H1 (cell line): ENCODE measurements around the gene FNIP2.
"Not testable (repeated sequence)": the region's sequence is repeated elsewhere in the genome, so short reads cannot be mapped to it uniquely, and the experiment has no call there.

Experiments used
- ATF2 ChIP-seq: IDR thresholded peaks from 2 replicates; pipeline ENCODE4 v1.6.1; 2012; ENCODE audit warnings: low read length, inconsistent platforms
- CHD1 ChIP-seq: IDR thresholded peaks from 2 replicates; pipeline ENCODE4 v1.6.1; 2012; ENCODE audit warnings: low read depth, low read length, improper control_type of control experiment
- EGR1 ChIP-seq: IDR thresholded peaks from 2 replicates; pipeline ENCODE4 v1.6.1; 2011; ENCODE audit warnings: low read depth, low read length, borderline replicate concordance
- EZH2 ChIP-seq: fragments of 200-600 bp; sonication (generic); IDR thresholded peaks from 2 replicates; pipeline ENCODE4 v1.7.1; 2012; ENCODE audit warnings: low read depth, mild to moderate bottlenecking, moderate library complexity, low read length, inconsistent platforms; ENCODE audit not compliant: severe bottlenecking
- GABPA ChIP-seq: IDR thresholded peaks from 2 replicates; pipeline ENCODE4 v1.6.1; 2011; ENCODE audit warnings: mild to moderate bottlenecking, low read length, moderate library complexity, borderline replicate concordance; ENCODE audit not compliant: insufficient read depth
- HDAC6 ChIP-seq: IDR thresholded peaks from one replicate; pipeline ENCODE4 v1.7.1; 2012; ENCODE audit warnings: low read depth, mild to moderate bottlenecking, inconsistent platforms, low read length, moderate library complexity
- KDM1A ChIP-seq: fragments of 200-600, 300-600 bp; sonication (generic); IDR thresholded peaks from 2 replicates; pipeline ENCODE4 v1.7.1; 2016; ENCODE audit warnings: mild to moderate bottlenecking, low read length, borderline replicate concordance
- POLR2A ChIP-seq, 2 experiments: IDR thresholded peaks; 1 replicate in 1 of 2; 2 replicates in 1 of 2; pipeline ENCODE4 v1.6.1; 2011; ENCODE audit warnings: low read depth in 2 of 2, low read length in 2 of 2, mild to moderate bottlenecking in 2 of 2; ENCODE audit errors: control extremely low read depth in 1 of 2
- POLR2AphosphoS5 ChIP-seq: IDR thresholded peaks from 2 replicates; pipeline ENCODE4 v1.6.1; 2011; ENCODE audit warnings: low read depth, low read length
- RAD21 ChIP-seq, 2 experiments: IDR thresholded peaks in 1 of 2; conservative IDR thresholded peaks in 1 of 2; 2 replicates each; pipeline ENCODE4 v1.6.1; 2011; ENCODE audit warnings: low read depth in 2 of 2, low read length in 2 of 2, improper control_type of control experiment in 1 of 2, inconsistent platforms in 1 of 2, mild to moderate bottlenecking in 1 of 2, moderate library complexity in 1 of 2
- RFX5 ChIP-seq: IDR thresholded peaks from 2 replicates; pipeline ENCODE4 v1.6.1; 2011; ENCODE audit warnings: low read depth, low read length, improper control_type of control experiment, borderline replicate concordance
- SIN3A ChIP-seq, 2 experiments: IDR thresholded peaks in 1 of 2; conservative IDR thresholded peaks in 1 of 2; 2 replicates each; pipeline ENCODE4 v1.6.1; 2011 to 2012; ENCODE audit warnings: low read length in 2 of 2, improper control_type of control experiment in 1 of 2, low read depth in 1 of 2, mild to moderate bottlenecking in 1 of 2
- SP1 ChIP-seq: IDR thresholded peaks from 2 replicates; pipeline ENCODE4 v1.6.1; 2011; ENCODE audit warnings: low read depth, low read length
- TF ChIP-seq, protein P1 (sequence below), 3 experiments: IDR thresholded peaks; 1 replicate in 2 of 3; 2 replicates in 1 of 3; pipeline versions ENCODE4 v1.5.1 to v1.6.1; 2011; ENCODE audit warnings: low read length in 3 of 3, mild to moderate bottlenecking in 3 of 3, inconsistent platforms in 2 of 3, low read depth in 1 of 3, moderate library complexity in 1 of 3; ENCODE audit not compliant: insufficient read depth in 1 of 3; ENCODE audit errors: control extremely low read depth in 1 of 3

DNA sequence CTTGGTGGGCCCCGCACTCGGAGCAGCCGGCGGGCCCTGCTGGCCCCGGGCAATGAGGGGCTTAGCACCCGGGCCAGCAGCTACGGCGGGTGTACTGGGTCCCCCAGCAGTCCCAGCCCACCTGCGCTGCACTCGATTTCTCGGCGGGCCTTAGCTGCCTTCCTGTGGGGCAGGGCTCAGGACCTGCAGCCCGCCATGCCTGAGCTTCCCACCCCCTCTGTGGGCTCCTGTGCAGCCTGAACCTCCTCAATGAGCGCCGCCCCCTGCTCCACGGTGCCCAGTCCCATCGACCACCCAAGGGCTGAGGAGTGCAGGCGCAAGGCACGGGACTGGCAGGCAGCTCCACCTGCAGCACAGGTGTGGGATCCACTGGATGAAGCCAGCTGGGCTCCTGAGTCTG is 158.9 kb downstream of the FNIP2 start:
- TF ChIP-seq, protein P1, sequence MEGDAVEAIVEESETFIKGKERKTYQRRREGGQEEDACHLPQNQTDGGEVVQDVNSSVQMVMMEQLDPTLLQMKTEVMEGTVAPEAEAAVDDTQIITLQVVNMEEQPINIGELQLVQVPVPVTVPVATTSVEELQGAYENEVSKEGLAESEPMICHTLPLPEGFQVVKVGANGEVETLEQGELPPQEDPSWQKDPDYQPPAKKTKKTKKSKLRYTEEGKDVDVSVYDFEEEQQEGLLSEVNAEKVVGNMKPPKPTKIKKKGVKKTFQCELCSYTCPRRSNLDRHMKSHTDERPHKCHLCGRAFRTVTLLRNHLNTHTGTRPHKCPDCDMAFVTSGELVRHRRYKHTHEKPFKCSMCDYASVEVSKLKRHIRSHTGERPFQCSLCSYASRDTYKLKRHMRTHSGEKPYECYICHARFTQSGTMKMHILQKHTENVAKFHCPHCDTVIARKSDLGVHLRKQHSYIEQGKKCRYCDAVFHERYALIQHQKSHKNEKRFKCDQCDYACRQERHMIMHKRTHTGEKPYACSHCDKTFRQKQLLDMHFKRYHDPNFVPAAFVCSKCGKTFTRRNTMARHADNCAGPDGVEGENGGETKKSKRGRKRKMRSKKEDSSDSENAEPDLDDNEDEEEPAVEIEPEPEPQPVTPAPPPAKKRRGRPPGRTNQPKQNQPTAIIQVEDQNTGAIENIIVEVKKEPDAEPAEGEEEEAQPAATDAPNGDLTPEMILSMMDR (IDR thresholded peaks at IDR 0.05; ENCODE audit: control extremely low read depth in 1 of 3, insufficient read depth in 1 of 3, low read depth in 1 of 3, low read length in 3 of 3): not testable (repeated sequence)
- TF ChIP-seq POLR2AphosphoS5; HDAC6; EZH2; SP1; KDM1A; ATF2; SIN3A (conservative IDR thresholded peaks at IDR 0.05 in 1 of 2, IDR thresholded peaks at IDR 0.05 in 1 of 2; ENCODE audit: low read depth in 1 of 2, low read length in 2 of 2); POLR2A (IDR thresholded peaks at IDR 0.05; ENCODE audit: control extremely low read depth in 1 of 2, low read depth in 2 of 2, low read length in 2 of 2); EGR1; RAD21 (IDR thresholded peaks at IDR 0.05 in 1 of 2, conservative IDR thresholded peaks at IDR 0.05 in 1 of 2; ENCODE audit: low read depth in 2 of 2, low read length in 2 of 2); GABPA; RFX5; CHD1: not testable (repeated sequence)
